GM18873 (cell line): ENCODE data around the gene DLEC1.
"Not testable (repeated sequence)": the region's sequence is repeated elsewhere in the genome, so short reads cannot be mapped to it uniquely, and the experiment has no call there.

ENCODE experiments used
- ATAC-seq: cut with Tn5 transposase; IDR thresholded peaks from one replicate; pipeline ENCODE4 v1.9.1; 2021; ENCODE audit warnings: mild to moderate bottlenecking, moderate library complexity, moderate number of reproducible peaks; ENCODE audit not compliant: unreplicated experiment, low FRiP score

Gene DLEC1

GRCh38 chr3:38032328-38032865, 6.6 kb upstream of the DLEC1 start:
- no peak for ATAC-seq

DNA sequence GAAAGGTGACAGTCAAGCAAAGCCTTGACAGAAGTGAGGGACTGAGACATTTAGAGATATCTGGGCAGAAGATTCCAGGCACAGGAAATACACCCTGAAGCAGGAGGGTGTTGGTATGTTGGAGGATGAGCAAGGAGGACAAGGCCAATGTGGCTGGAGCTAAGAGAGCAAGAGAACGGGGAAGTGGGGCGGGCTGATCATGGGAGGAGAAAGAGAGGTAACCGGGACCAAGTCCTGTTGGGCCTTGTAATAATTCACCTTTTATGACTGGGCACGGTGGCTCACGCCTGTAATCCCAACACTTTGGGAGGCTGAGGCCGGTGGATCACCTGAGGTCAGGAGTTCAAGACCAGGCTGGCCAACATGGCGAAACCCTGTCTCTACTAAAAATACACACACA, 5.4 kb upstream of the DLEC1 start:
- not testable (repeated sequence) for ATAC-seq

- ATAC-seq: not testable (repeated sequence)
These were observed 4.7 kb upstream of the DLEC1 start for GRCh38 chr3:38034335-38034734.

DNA sequence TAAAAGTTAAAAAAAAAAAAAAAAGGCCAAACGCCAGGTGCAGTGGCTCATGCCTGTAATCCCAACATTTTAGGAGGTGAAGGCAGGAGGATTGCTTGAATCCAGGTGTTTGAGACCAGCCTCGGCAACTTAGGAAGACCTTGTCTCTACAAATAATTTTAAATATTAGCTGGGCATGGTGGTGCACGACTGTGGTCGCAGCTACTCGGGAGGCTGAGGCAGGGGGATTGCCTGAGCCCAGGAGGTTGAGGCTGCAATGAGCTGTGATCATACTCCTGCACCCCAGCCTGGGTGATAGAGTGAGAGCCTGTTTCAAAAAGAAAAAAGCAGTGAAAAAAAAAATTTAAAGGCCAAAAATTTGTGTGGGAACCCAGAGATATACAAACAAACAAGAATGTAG, 2.7 kb upstream of the DLEC1 start:
- no peak for ATAC-seq

- no peak for ATAC-seq
These were observed 2.1 kb upstream of the DLEC1 start for GRCh38 chr3:38036906-38037305.

DNA sequence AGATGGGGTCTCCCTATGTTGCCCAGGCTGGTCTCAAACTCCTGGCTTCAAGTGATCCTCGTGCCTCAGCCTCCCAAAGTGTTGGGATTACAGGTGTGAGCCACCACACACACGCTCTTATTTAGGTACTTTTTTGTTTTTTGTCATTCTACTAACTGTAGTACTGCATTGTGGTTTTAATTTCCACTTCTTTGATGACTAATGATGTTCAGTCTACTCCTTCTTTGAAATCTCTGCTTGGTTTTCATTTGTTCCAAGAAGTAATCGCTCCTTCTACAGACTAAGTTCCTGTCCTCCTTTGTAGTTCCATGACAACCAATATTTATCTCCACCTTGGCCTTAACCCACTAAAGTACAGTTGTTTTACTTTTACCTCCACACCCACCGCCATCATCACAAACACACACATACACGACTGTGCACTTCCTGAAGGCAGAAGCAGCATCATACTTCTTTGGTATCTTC, 529 bp upstream of the DLEC1 start:
- no peak for ATAC-seq

- ATAC-seq: peak; percentile 35
These were observed 872 bp downstream of the DLEC1 start for GRCh38 chr3:38039899-38040261.

DNA sequence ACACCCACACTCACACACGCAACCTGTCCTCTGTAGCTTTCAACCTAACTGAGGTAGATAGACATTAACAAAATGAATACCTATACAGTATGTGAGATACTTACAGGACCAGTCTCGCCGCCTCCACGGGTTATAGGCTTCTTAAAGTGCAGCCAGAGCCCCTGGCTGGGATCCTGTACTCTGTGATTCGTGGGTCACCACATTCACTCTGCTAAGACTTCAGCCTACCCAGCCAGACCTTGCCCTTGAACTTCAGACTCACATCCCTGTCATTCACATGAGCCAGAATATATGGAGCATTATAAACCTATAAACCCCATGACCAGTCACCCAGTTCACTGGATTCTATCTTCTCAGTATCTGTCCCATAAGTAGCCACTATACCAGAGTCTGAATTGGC, 1.4 kb downstream of the DLEC1 start:
- no peak for ATAC-seq

DNA sequence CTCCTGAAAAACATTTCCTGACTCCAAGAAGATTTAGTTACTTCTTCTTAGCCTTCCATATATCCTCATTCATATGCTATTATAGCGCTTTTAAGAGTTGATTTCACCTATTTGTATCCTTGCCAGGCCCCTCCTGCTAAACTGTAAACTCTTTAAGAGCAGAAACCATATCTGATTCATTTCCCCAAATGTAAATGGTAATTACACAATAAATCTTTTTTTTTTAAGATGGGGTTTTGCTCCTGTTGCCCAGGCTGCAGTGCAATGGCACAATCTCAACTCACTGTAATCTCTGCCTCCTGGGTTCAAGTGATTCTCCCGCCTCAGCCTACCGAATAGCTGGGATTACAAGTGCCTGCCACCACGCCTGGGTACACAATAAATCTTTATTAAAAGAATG, 4.5 kb downstream of the DLEC1 start:
- no peak for ATAC-seq

DNA sequence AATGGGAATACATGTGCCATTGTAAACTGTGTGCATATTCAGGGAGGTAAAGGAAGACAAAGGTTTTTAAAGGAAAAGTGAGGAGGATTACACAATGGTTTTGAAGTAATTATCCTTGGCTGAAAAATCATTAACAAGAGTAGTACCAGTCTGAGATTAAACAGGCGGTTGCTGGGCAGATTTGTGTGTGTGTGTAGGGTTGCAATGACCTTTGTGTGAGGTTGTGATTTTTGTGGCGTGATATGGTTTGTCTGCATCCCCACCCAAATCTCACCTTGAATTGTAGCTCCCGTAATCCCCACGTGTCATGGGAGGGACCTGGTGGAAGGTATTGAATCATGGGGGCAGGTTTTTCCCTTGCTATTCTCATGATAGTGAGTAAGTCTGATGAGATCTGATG, 7.0 kb downstream of the DLEC1 start:
- ATAC-seq: no peak

DNA sequence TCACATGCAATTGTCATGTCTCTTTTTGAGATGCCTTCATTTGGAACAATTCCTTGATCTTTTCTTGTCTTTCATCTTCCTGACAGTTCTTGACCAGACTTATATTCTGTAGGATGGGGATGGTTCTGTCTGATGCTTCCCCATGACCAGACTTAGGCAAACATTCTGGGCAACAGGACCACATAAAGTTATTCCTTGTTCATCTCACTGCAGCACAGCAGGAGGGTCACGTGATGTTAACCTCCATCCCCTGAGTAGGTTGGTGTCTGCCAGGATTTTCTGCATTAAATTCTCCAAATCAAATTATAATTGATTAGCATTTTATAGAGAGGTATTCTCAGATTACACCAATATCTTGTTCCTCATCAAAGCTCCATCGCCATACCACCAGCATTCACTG, 7.8 kb downstream of the DLEC1 start:
- ATAC-seq: no peak

GRCh38 chr3:38047896-38048295, 8.9 kb downstream of the DLEC1 start:
- ATAC-seq: no peak

GRCh38 chr3:38049358-38050126, 10.5 kb downstream of the DLEC1 start:
- no peak for ATAC-seq

DNA sequence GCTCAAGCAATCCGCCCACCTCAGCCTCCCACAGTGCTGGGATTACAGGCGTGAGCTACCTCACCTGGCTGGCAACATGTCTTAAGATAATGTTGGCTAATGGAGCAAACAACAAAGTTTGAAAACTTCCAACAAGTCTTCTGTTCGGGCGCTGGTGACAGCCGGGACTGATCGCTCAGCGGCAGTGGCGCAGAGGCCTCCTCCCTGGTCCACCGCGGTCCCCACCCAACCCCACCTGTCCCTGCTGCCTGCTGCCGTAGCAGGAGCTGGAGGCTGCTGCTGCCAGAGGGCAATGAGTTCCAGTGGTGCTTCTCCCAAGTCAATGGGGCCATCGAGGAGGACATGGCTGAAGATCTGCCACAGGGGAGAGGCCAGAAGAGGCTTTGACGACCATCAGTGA, 12.1 kb downstream of the DLEC1 start:
- no peak for ATAC-seq

GRCh38 chr3:38053286-38053685, 14.3 kb downstream of the DLEC1 start:
- not testable (repeated sequence) for ATAC-seq

DNA sequence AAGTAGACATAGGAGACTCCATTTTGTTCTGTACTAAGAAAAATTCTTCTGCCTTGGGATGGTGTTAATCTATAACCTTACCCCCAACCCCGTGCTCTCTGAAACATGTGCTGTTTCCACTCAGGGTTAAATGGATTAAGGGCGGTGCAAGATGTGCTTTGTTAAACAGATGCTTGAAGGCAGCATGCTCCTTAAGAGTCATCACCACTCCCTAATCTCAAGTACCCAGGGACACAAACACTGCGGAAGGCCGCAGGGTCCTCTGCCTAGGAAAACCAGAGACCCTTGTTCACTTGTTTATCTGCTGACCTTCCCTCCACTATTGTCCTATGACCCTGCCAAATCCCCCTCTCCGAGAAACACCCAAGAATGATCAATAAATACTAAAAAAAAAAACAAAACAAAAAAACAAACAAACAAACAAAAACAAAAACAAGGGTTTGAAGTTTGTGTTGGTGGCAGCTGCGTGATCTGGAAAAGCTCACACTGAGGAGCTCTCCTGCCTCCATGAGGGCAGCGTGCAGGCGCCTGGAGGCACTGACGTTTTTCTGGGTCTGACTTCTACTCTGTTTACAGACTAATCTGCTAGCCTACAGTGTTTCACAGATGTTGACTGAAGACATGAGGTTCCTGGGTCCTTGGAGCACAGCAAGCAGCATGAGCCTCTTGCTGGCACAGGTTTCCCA, 14.9 kb downstream of the DLEC1 start:
- not testable (repeated sequence) for ATAC-seq

DNA sequence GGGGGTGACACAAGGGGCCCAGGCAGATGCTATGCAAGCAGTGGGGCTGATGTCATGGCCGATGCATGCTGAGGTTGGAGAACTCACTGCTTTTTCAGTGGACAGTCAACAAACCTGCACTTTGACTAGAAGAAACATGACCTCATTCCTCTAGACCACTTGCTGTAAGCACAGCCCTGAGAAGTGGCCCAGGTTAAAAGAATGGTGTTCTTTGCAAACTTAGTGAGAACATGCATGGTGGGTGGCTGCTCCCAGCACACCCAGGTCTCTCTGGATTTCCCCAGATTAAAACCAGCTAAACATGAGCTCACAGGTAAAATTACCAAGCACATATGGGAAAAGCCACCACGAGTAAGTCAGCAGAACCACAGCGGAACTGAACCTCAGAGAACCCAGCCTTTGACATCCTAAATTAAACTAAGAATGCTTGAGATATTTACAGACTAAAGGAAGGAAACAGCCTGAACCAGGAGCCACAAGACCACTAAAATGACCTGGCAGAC, 15.5 kb downstream of the DLEC1 start:
- ATAC-seq: no peak

DNA sequence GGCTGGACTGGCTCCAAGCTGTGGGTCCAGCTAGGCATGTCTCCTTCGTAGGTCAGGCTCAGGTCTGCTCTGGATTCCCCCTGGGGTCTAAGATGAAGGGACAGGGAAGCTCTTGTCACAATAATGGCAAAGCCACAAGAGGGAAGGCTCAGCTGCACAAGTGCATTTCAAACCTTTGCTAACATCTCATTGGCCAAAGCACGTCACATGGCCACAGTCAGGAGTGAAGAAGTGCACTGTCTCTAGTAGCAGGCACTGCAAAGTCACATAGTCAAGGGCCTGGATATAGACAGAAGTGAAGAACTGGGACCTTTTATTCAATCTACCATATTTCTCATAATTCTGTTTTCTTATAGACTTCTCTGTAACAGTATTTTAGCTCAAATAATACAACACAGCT, 20.1 kb downstream of the DLEC1 start:
- no peak for ATAC-seq

GRCh38 chr3:38059591-38059990, 20.6 kb downstream of the DLEC1 start:
- no peak for ATAC-seq

GRCh38 chr3:38062809-38063208, 23.8 kb downstream of the DLEC1 start:
- ATAC-seq: no peak

- not testable (repeated sequence) for ATAC-seq
These were observed 25.4 kb downstream of the DLEC1 start for GRCh38 chr3:38064453-38064852.
